ENCODE measurements around the gene MCOLN3. TPM values are rescaled to one million over a fixed set of nuclear protein-coding genes. Genes with fewer than 3 reads are reported as not detected.

MCOLN3 gene
- total RNA-seq, 3 donors from 2014 or later, result 0.80 to 2.3 (median 2.2) TPM

- no peak for ATAC-seq
- intact Hi-C loops (cut with DNase I, micrococcal nuclease), result no loop called here
- no peak for TF ChIP-seq CTCF (IDR thresholded peaks at IDR 0.05)
Observed at GRCh38 chr1:85030536-85030935, 17.8 kb downstream of the MCOLN3 start.

GRCh38 chr1:85028151-85028550 lies 20.1 kb downstream of the MCOLN3 start:
- DNase-seq (no peak), ATAC-seq (no peak)
- Histone ChIP-seq H3K36me3 (ENCODE audit: low read depth) (no peaks in the 10 kb centered on the region), H3K4me1 (ENCODE audit: low read depth) (no peaks in the 10 kb centered on the region), H3K4me3 (no peak overlapping the region), H3K9me3 (no peaks in the 10 kb centered on the region)
- no peak for TF ChIP-seq CTCF (IDR thresholded peaks at IDR 0.05)
- intact Hi-C loops (cut with DNase I, micrococcal nuclease), result no loop called here

More at GRCh38 chr1:85030536-85030935, 17.8 kb downstream of the MCOLN3 start:
- Histone ChIP-seq H3K36me3 (ENCODE audit: low read depth) (no peaks in the 10 kb centered on the region), H3K4me3 (no peak overlapping the region), H3K9me3 (no peaks in the 10 kb centered on the region), H3K4me1 (ENCODE audit: low read depth) (no peaks in the 10 kb centered on the region)
- no peak for DNase-seq

GRCh38 chr1:85027242-85027983 lies 20.9 kb downstream of the MCOLN3 start:
- no peak for TF ChIP-seq CTCF (IDR thresholded peaks at IDR 0.05)
- H3K9me3 ChIP-seq, result no peaks in the 10 kb centered on the region
- H3K4me3 ChIP-seq, result no peak overlapping the region
- intact Hi-C loops (cut with DNase I, micrococcal nuclease), result loop anchor here in 1 of 2 donors (2.0 kb wide), 1 partner anchor 83 kb away; no protein-coding TSS in a partner anchor
- H3K4me1 ChIP-seq (ENCODE audit: low read depth), result no peaks in the 10 kb centered on the region
- ATAC-seq (peak; percentile 68), DNase-seq (no peak)
- no peaks in the 10 kb centered on the region for H3K36me3 ChIP-seq (ENCODE audit: low read depth)

GRCh38 chr1:85025940-85026339 lies 22.4 kb downstream of the MCOLN3 start:
- H3K4me1 ChIP-seq (ENCODE audit: low read depth), result no peaks in the 10 kb centered on the region
- no peaks in the 10 kb centered on the region for H3K9me3 ChIP-seq
- DNase-seq, result no peak
- no peak for ATAC-seq
- TF ChIP-seq CTCF (IDR thresholded peaks at IDR 0.05), result no peak
- H3K4me3 ChIP-seq, result no peak overlapping the region
- intact Hi-C loops (cut with DNase I, micrococcal nuclease), result loop anchor here in 1 of 2 donors (2.0 kb wide), 1 partner anchor 81 kb away; no protein-coding TSS in a partner anchor
- H3K36me3 ChIP-seq (ENCODE audit: low read depth), result no peaks in the 10 kb centered on the region

- ATAC-seq (peak; percentile 19), DNase-seq (peak in 1 of 3 donors; percentile 20)
- H3K4me1 ChIP-seq (ENCODE audit: low read depth), result no peaks in the 10 kb centered on the region
- H3K36me3 ChIP-seq (ENCODE audit: low read depth), result no peaks in the 10 kb centered on the region
- no peaks in the 10 kb centered on the region for H3K9me3 ChIP-seq
- H3K4me3 ChIP-seq, result no peak overlapping the region
- TF ChIP-seq CTCF (IDR thresholded peaks at IDR 0.05), result no peak
- intact Hi-C loops (cut with DNase I, micrococcal nuclease), result no loop called here
Observed at GRCh38 chr1:85024736-85025135, 23.6 kb downstream of the MCOLN3 start.
